ENCODE measurements around the gene RFC2.
"Not testable (repeated sequence)": the region's sequence is repeated elsewhere in the genome, so short reads cannot be mapped to it uniquely, and the experiment has no call there.

RFC2 gene

DNA sequence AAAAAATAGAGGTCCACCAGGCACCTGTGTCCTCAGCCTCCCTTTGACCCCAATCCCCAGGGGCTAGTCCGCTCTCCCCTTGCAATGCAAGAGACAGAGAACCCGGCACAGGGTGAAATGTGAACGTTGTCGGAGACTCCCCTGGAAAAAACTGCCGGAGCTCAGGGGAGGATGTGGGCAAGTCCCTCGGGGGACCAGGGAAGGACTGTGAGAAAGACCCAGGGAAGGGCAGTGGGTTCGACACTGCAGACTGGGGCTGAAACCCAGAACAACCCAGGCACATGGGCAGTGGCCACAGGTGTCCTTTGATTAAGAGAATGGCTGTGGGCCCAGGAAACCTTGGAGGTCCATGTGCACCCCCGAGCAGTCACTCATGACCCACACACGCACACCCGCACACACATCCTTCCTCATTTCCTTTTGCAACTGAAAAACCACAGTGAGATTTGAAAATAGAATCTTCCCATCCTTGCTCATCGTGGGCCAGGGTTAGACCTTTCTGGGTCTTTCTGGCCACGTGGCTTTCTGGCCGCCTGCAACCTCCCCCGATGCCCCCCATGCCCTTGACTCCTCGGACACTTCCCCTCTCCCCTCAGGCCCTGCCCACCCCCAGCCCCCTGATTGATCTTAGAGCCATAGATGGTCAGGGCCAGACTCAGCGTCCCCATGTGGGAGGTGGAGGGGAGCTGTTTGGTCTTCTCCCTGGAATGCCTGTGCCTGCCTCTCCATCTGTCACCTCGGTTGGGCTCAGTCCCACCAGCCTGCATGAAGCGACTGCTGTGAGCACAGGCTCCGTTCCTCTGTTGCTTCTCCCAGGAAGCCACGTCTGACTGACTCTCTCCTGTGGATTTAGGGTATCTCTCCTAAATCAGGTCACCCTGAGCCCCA lies 36.5 kb downstream of the RFC2 start:
- in situ Hi-C loops (cut with HindIII; ENCODE audit: low pct_unique_long_range_greater_than_20kb, low sequenced_read_pairs) = no loop called here
- no peak for DNase-seq (ENCODE audit: low read depth in 1 of 2, low spot score in 1 of 2)
- no peak for TF ChIP-seq JUND (IDR thresholded peaks at IDR 0.05; ENCODE audit: low read depth)

DNA sequence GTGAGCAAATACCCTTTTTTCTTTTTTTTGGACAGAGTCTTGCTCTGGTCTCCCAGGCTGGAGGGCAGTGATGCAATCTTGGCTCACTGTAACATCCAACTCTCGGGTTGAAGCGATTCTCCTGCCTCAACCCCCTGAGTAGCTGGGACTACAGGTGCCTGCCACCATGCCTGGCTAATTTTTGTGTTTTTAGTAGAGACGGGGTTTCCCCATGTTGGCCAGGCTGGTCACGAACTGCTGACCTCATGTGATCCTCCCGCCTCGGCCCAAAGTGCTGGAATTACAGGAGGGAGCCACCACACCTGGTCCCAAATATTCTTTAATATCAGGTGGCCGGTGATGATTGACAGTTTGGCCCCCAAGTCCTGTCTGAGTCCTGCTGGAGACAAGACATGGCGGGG lies 37.8 kb downstream of the RFC2 start:
- DNase-seq (ENCODE audit: low read depth in 1 of 2, low spot score in 1 of 2) = no peak
- in situ Hi-C loops (cut with HindIII; ENCODE audit: low pct_unique_long_range_greater_than_20kb, low sequenced_read_pairs) = no loop called here
- no peak for TF ChIP-seq JUND (IDR thresholded peaks at IDR 0.05; ENCODE audit: low read depth)

DNA sequence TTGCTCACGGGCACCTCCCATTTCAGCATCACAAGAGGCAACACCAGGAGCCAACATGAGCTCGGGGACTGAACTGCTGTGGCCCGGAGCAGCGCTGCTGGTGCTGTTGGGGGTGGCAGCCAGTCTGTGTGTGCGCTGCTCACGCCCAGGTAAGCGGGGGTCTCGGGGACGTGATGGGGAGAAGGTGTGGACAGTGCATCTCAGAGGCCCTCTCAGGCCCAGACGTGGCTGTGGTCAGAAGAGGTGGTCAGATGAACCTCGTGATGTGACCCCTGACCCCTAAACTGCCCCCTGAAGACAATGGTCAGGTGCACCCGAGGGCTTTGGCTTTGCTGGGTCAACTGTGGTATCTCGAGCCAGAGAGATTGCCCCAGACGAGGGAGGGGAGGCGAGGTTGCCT lies 38.3 kb downstream of the RFC2 start:
- DNase-seq (ENCODE audit: low read depth in 1 of 2, low spot score in 1 of 2) = no peak
- in situ Hi-C loops (cut with HindIII; ENCODE audit: low pct_unique_long_range_greater_than_20kb, low sequenced_read_pairs) = no loop called here

DNA sequence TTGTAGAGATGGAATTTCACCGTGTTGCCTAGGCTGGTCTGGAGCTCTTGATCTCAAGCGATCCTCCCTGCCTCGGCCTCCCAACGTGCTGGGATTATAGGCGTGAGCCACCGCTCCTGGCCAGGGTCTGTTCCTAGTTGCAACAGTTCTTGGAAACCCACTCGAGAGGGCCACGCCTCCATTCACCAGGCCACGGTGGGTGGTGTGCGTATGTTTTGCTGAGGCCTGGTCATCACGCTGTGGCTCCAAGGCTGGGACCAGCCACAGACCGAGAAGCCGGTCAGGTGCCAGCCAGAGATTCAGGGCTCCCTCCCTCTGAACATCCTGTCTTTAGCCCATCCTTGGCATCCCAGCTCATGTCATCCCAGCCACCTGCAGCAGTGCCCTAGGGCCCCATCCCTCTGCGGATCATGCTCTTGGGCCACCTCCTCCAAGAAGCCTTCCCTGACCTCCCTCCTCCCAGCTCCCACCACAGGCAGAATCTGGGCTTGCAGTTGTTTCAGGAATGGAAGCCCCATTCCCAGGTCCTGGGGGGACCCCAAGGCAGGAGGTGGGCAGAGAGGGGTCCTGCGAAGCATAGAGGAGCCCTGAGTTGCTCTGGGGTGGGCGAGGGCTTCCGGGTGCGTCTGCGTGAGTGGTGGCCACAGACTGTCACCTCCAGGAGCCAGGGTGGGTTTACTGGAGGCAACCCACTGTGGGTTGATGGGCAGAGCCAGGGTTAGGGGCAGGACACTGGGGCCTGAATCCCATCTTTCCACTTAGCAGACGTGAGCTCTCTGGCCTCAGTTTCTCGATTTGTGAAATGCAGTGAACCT lies 39.2 kb downstream of the RFC2 start:
- DNase-seq (ENCODE audit: low read depth in 1 of 2, low spot score in 1 of 2) = no peak
- in situ Hi-C loops (cut with HindIII; ENCODE audit: low pct_unique_long_range_greater_than_20kb, low sequenced_read_pairs) = no loop called here
- TF ChIP-seq JUND (IDR thresholded peaks at IDR 0.05; ENCODE audit: low read depth) = no peak

More for the DNA sequence above, 38.3 kb downstream of the RFC2 start:
- TF ChIP-seq JUND (IDR thresholded peaks at IDR 0.05; ENCODE audit: low read depth) = no peak

DNA sequence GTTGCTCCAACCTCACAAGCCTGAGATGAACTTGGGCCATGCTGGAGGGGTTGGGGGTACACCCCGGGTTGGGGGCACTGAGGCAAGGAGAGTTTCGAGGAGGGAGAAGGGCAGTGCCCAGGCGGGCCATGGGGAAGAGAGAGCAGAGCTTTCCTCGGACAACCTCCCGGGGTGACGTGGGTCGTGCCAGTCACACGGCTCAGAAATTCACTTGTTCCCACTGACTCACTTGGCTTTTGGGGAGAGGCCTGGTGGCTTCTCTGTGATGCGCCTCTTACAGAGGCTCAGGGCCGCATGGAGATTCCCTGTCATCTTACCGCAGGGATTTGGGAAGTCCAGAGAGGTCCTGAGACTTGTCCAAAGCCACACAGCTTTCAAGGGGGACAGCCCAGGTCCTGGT lies 41.5 kb downstream of the RFC2 start:
- DNase-seq (ENCODE audit: low read depth in 1 of 2, low spot score in 1 of 2) = no peak
- in situ Hi-C loops (cut with HindIII; ENCODE audit: low pct_unique_long_range_greater_than_20kb, low sequenced_read_pairs) = no loop called here
- TF ChIP-seq JUND (IDR thresholded peaks at IDR 0.05; ENCODE audit: low read depth) = no peak

DNA sequence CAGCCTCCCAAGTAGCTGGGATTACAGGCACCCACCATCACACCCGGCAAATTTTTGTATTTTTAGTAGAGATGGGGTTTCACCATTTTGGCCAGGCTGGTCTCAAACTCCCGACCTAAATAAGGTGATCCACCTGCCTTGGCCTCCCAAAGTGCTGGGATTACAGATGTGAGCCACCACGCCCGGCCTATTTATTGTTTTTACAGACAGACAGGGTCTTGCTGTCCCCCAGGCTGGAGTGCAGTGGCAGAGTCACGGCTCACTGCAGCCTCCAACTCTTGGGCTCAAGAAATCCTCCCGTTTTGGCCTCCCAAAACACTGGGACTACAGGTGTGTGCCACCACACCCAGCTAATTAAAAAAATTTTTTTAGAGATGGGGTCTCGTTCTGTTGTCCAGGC lies 46.0 kb downstream of the RFC2 start:
- in situ Hi-C loops (cut with HindIII; ENCODE audit: low pct_unique_long_range_greater_than_20kb, low sequenced_read_pairs); DNase-seq (ENCODE audit: low read depth in 1 of 2, low spot score in 1 of 2): not testable (repeated sequence)

DNA sequence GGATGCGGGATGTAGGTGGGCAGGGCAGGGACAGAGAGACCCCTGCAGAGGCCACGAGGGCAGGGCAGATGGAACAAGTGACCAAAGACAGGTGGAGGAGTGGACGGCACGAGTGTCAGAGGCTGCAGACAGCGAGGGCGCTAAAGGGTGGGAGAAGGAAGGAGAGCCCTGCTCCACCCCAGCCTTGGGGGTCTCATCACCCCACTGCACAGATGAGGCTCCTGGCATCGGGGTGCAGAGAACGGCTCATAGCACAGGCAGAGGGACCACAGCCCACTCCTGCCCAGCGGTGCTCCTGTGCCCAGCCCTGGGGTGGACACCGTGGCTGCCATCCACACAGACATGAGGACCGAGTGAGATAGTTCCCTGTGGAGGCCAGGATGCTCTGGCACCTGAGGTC lies 46.6 kb downstream of the RFC2 start:
- in situ Hi-C loops (cut with HindIII; ENCODE audit: low pct_unique_long_range_greater_than_20kb, low sequenced_read_pairs) = no loop called here
- TF ChIP-seq JUND (IDR thresholded peaks at IDR 0.05; ENCODE audit: low read depth) = no peak
- DNase-seq (ENCODE audit: low read depth in 1 of 2, low spot score in 1 of 2) = no peak

DNA sequence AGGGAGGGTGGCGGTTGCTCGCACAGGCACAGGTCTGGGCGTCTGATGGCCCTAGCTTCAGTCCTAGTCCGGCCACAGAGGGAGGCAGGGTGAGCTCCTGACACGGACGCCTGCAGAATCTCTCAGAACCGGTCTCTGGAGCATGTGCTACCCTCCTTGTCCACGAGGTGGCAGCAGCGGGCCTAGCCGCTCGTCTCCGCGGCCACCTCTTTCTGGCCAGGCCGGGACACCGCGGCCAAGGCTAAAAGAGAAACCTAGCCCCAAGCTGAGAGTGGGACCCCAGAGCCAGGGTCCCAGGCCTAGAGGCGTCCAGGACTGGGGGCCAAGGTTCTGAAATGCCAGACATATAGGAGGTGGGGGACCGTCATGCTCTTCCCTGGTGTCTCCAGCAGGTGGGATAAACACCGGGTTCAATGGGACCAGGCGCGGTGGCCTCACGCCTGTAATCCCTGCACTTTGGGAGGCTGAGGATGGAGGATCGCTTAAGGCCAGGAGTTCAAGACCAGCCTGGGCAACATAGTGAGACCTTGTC lies 47.5 kb downstream of the RFC2 start:
- DNase-seq (ENCODE audit: low read depth in 1 of 2, low spot score in 1 of 2) = peak; percentile 81 to 86
- TF ChIP-seq JUND (IDR thresholded peaks at IDR 0.05; ENCODE audit: low read depth) = no peak
- in situ Hi-C loops (cut with HindIII; ENCODE audit: low pct_unique_long_range_greater_than_20kb, low sequenced_read_pairs) = no loop called here

DNA sequence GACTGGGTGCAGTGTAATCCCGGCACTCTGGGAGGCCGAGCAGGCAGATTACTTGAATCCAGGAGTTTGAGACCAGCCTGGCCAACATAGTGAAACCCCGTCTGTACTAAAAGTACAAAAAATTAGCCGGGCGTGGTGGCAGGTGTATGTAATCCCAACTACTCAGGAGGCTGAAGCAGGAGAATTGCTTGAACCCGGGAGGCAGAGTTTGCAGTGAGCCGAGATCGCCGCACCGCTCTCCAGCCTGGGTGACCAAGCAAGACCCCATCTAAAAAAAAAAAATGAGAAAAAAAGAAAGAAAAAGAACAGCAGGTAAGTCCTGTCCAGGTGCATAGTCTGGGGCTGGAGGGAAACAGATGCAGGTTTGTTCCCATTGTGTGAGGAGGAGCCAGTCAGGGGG lies 48.1 kb downstream of the RFC2 start:
- in situ Hi-C loops (cut with HindIII; ENCODE audit: low pct_unique_long_range_greater_than_20kb, low sequenced_read_pairs); DNase-seq (ENCODE audit: low read depth in 1 of 2, low spot score in 1 of 2): not testable (repeated sequence)

DNA sequence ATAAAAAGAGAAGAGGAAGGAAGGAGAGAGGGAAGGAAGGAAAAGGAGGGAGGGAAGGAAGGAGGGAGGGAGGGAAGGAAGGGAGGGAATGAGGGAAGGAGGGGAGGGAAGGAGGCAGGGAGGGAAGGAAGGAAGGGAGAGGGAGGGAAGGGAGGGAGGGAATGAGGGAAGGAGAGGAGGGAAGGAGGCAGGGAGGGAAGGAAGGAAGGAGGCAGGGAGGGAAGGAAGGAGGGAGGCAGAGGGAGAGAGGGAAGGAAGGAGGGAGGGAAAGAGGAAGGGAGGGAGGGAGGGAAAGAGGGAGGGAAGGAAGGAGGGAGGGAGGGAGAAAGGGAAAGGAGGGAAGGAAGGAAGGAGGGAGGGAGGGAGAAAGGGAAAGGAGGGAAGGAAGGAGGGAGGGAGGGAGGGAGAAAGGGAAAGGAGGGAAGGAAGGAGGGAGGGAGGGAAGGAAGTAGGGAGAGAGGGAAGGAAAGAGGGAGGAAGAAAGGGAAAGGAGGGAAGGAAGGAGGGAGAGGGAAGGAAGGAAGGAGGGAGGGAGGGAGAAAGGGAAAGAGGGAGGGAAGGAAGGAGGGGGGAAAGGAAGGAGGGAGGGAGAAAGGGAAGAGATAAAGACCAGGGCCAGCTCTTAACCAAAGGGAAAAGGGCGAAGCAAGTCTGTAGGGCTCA lies 50.1 kb downstream of the RFC2 start:
- DNase-seq (ENCODE audit: low read depth in 1 of 2, low spot score in 1 of 2) = no peak
- in situ Hi-C loops (cut with HindIII; ENCODE audit: low pct_unique_long_range_greater_than_20kb, low sequenced_read_pairs) = no loop called here
- no peak for TF ChIP-seq JUND (IDR thresholded peaks at IDR 0.05; ENCODE audit: low read depth)

DNA sequence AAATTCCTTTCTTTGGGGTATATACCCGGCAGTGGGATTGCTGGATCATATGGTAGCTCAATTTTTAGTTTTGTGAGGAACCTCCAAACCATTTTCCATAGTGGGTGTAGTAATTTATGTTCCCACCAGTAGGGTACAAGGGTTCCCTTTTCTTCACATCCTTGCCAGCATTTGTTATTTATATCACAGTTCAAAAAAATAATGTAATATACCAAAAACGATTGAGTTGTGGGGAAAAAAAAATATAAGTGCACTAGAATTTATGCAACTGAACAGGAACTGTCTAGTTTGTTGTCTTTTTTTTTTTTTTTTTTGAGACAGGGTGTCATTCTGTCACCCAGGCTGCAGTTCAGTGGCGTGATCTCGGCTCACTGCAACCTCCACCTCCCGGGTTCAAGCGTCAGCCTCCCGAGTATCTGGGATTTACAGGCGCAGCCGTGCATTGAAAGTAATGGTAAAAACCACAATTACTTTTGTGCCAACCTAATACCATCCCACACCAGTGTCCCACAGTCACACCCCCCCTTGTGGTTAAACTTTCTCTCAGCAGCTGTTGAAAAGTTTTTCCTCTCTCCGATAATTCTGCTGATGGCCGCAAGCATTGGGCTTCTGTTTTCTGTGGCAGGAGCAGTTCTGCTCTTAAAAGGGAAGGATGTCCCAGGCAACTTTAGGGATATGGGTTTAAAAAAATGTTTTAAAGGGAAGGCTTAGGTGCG lies 51.2 kb downstream of the RFC2 start:
- peak in 1 of 2 experiments; percentile 81 for DNase-seq (ENCODE audit: low read depth in 1 of 2, low spot score in 1 of 2)
- in situ Hi-C loops (cut with HindIII; ENCODE audit: low pct_unique_long_range_greater_than_20kb, low sequenced_read_pairs) = no loop called here
- no peak for TF ChIP-seq JUND (IDR thresholded peaks at IDR 0.05; ENCODE audit: low read depth)

Measured in T47D (cell line).